ENCODE measurements around the gene GGTLC3.
"Not testable (repeated sequence)": the region's sequence is repeated elsewhere in the genome, so short reads cannot be mapped to it uniquely, and the experiment has no call there.

GGTLC3 gene

GRCh38 chr22:18518061-18518460 lies at the start of gene GGTLC3:
GGTLC3 (minus strand) TSS chr22:18518161; CDS start chr22:18517897, 264 bp downstream.
- DNase-seq = not testable (repeated sequence)

DNA sequence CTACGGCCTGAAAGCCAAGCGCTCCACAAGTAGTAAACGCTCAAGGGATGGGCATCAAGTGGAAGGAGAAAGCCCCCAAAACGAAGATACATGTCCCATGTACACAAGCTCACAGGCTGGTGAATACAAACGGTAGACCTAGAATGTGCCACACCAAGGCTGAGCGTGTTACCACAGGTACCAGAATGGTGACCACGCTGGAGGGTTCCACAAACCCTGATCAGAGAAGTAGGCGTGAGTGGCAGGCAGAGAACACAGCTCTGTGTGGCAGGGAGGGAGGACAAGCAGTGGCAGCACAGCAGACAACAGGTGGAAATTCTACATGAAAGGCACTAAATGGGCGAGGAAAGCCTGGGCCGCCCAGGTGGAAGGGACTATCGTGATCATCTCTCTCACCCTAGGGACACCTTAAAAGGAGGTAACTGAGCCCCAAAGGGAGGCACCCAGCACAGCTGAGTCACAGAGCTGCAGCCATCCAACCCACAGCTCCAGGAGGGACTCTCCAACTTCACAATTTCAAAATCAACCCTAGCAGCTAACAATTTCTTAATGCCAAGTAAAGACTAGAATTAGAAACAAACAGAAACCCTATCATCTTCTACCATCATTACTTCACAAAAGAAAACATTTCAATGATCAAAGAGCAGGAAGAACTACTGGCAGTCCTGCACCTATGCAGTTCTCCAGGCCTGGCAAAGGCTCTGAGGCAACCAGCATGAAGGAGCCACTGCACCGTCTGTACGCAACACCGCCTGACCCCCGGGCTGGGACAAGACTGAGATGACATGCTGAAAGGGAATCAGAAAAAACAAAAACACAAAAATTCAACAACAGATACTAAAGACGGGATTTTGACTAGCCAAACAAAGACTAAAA lies 42.4 kb upstream of the GGTLC3 start:
- not testable (repeated sequence) for DNase-seq

- DNase-seq = not testable (repeated sequence)
Observed at GRCh38 chr22:18558939-18559338, 41.0 kb upstream of the GGTLC3 start.

GRCh38 chr22:18558516-18558915 lies 40.6 kb upstream of the GGTLC3 start:
- DNase-seq = not testable (repeated sequence)

GRCh38 chr22:18554280-18555256 lies 36.6 kb upstream of the GGTLC3 start:
- DNase-seq = not testable (repeated sequence)

DNA sequence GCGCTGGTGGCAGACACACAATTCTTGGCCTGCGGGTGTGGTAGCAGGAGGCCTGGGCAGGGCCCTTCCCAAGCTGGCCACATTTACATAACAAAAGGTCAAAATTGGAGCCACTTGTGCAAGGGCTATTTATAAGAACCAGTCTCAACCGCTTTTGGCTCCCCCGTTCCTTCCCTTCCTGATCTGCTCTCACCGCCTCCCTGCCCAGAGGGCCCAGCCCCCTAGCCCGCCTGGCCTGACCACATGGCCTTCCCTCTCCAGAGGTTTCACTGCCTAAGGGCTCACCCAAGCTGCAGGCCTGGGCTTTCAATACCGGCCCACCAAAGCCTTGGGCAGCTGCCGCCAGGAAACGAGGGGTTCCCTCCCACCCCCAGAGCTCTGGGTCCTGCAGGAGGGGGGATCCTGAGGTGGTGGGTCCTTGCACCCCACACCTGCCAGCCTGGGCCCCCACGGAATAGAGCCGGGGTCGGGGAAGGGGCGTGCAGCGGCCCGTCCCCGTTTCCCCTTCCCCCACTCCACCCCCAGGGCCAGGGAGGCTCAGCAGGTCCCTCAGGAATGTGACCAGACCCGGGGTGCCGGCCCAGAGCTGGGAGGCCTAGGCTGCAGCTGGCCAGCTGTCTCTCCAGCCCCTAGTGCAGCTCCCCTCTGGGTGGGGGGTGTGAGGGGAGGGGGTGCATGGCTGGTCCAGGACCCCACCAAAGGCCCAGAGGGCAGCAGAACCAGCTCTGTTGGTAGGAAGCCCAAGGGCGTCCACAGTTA lies 35.1 kb upstream of the GGTLC3 start:
- DNase-seq = not testable (repeated sequence)

DNA sequence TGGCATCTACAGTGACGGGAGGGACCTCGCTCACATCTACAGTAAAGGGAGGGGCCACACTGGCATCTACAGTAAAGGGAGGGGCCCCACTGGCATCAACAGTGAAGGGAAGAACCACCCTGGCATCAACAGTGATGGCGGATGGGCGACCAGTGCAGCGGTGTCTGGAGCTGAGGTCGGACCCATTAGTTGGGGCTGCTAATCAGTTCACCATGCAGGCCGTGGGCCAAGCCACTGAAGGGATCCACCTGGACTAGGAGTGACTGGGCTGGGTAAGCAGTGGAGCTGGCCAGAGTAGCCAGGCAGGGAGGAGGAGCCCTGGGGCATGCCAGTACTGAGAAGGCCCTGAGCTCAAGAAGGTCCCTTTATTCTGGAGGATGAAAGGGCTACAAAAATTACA lies 33.1 kb upstream of the GGTLC3 start:
- DNase-seq = not testable (repeated sequence)

- DNase-seq = not testable (repeated sequence)
Observed at GRCh38 chr22:18549458-18550179, 31.7 kb upstream of the GGTLC3 start.

GRCh38 chr22:18544615-18545014 lies 26.7 kb upstream of the GGTLC3 start:
- not testable (repeated sequence) for DNase-seq

- DNase-seq = not testable (repeated sequence)
Observed at GRCh38 chr22:18543400-18543799, 25.4 kb upstream of the GGTLC3 start.

- DNase-seq = not testable (repeated sequence)
Observed at GRCh38 chr22:18539994-18540393, 22.0 kb upstream of the GGTLC3 start.

GRCh38 chr22:18534315-18534714 lies 16.4 kb upstream of the GGTLC3 start:
- DNase-seq = not testable (repeated sequence)

DNA sequence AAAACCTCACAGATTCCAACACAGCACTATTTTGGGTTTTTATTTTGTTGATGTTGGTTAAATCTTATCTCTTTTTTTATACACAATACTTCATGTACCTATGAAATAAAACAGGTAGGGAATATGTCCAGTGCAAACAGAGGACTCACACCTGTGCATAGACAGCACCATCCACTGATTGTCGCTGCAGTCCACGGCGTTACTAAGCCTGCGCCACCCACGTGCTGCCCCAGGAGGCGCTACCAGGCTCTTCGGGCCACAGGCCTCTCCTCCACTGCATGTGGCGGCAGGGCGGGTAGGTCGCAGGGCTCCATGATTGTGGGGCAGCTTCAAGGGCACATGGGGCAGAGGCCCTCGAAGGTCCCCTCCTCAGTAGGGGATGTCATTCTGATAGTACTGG lies 15.7 kb upstream of the GGTLC3 start:
- not testable (repeated sequence) for DNase-seq

DNA sequence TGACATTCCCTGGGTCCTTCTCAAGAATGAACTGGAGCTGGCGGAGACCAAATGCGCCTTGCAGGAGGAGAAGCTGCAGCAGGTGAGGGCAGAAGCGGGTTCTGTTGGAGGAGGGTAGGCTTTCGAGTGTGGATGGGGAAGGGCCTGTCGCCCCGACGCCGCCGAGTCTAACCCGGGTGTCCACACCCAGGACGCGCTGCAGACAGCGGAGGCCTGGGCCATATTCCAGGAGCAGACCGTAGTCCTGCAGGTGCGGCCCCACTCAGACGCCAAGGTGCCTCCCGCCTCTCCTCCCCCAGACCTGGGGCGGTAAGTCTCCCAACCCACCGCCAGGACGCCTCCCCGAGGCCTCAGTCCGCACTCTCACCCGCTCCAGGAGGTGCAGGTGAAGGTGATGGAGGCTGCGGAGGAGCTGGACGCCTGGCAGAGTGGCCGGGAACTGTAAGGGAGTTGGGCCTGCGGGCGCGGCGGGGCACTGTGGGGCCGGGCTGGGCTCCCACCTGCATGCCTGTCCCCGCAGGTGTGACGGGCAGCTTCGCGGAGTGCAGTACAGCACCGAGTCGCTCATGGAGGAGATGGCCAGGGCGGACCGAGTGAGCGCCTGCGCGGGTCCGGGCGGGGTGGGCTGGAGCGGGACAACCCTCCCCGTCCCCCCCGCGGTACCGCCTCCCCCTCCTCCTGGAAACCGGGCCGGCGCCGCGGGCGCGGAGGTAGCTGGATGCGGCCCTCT lies 11.6 kb upstream of the GGTLC3 start:
- not testable (repeated sequence) for DNase-seq

DNA sequence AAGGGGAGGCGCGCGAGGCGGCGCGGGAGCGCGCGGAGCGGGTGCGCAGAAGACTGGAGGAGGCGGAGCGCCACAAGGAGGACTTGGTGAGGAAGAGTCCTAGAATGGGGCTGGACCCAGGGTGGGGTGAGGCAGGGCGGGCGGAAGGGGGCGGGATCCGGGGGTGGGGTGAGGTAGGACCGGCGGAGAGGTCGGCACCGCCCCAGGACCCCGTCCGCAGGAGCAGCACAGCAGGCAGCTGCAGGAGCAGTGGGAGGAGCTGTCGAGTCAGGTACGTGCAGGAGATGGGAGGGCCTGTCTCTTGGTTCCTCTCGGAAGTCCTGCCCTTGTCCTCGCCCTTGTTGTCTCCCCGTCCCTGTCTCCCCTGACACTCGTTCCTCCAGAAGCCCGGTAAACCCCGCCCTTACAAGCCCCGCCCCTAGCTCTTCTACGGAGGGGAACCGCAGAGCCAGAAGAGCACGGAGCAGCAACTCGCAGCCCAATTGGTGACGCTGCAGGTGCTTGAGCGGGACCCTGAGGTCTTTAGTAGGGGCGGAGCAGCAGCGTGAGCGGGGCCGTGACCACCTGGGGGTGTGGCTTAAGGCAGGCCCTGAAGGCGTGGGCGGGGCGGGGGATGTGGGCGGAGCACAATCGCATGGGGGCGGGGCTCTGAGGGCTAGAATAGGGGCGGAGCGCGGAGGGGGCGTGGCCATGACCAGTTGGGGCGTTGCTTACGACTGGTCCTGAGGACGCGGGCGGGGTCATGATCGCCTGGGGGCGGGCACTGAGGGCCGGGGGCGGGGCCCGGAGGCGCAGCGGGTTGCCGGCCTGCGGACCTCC lies 10.8 kb upstream of the GGTLC3 start:
- not testable (repeated sequence) for DNase-seq

DNA sequence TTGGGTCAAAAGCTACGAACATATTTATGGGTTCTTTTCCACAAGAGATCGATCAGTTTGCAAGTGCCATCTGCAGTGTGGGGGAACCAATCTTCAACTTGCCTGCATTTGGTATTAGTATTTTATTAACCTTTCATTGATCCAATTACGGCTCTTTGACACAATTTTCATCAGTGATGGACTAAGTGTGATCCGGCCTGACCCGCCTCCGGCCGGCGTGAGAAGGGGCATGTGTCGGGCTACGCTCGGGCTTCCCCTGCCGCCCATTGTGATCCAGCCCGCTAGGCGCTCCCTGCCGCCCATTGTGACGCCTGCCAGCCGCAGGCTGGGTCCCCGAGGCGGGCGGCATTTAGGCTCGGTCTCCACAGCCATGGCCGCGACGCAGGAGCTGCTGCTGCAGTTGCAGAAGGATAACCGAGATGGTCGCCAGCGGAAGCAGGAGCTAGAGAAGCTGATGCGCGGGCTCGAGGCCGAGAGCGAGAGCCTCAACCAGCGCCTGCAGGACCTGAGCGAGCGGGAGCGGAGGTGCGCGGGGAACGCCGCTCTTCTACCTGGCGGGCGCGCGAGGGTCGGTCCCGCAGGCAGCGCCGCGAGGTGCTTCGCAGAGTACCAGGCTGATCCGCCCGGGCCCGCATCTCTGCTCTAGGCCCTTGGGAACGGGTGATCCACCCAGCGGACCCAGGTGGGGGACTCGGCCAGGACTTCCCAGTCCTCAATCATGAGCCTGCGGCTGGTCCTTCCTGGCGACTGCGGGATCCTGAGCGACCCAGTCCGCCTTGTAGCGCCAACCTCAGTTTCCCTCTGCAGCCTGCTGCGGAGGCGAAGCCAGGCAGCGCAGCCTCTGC lies 10.0 kb upstream of the GGTLC3 start, which contains the start of gene TMEM191B:
Gene TMEM191B (plus strand): TSS at position 51 of the 845 bp plus-strand sequence. CDS start 179 bp downstream, at position 230.
- DNase-seq = not testable (repeated sequence)

- DNase-seq = not testable (repeated sequence)
Observed at GRCh38 chr22:18523328-18523727, 5.4 kb upstream of the GGTLC3 start.

- DNase-seq = not testable (repeated sequence)
Observed at GRCh38 chr22:18522762-18523161, 4.8 kb upstream of the GGTLC3 start.

GRCh38 chr22:18513454-18513853 lies 4.5 kb downstream of the GGTLC3 start:
- not testable (repeated sequence) for DNase-seq

Measured in NCI-H2171 treated with DMSO at 0.1 percent for 48 hours (cell line).